OCI-LY7 (cell line): ENCODE measurements around the gene GIMAP6. TPM values are rescaled to one million over a fixed set of nuclear protein-coding genes. Genes with fewer than 3 reads are reported as not detected.
"Not testable (repeated sequence)": the region's sequence is repeated elsewhere in the genome, so short reads cannot be mapped to it uniquely, and the experiment has no call there.

Experiments used
- BruUV-seq: library from RNA; stranded (reverse); fragments of 400-500 nt; replicated peaks from 2 replicates; lab custom pipeline; 2021; lab: Mats Ljungman, UMichigan
- CTCF ChIA-PET: fragments of 300-600 bp; sonication (Branson Sonifier 250); formaldehyde crosslinking; loops from one replicate; lab custom pipeline; 2022; ENCODE audit warnings: antibody characterized with exemption; ENCODE audit not compliant: unreplicated experiment; lab: Charles Lee
- POLR2A ChIA-PET: fragments of 300-600 bp; sonication (Branson Sonifier 250); formaldehyde crosslinking; loops from one replicate; lab custom pipeline; 2022; ENCODE audit warnings: antibody characterized with exemption; lab: Charles Lee
- DNase-seq: peaks from one replicate; pipeline ENCODE4 v3.0.0-alpha.2; 2015; ENCODE audit warnings: low spot score
- H2AFZ ChIP-seq: fragments of 200-600 bp; sonication (generic), shearing (Covaris generic); 2 replicates; pipeline ENCODE4 v1.6.1; 2014; ENCODE audit warnings: mild to moderate bottlenecking, antibody characterized with exemption, low read length, moderate library complexity
- H3K27ac ChIP-seq: fragments of 200-600 bp; sonication (generic); 2 replicates; pipeline ENCODE4 v1.5.1; 2014; ENCODE audit warnings: mixed run types, low read depth, mild to moderate bottlenecking, moderate library complexity, low read length, inconsistent platforms; ENCODE audit not compliant: poor library complexity, severe bottlenecking
- H3K36me3 ChIP-seq: fragments of 200-600 bp; sonication (generic); 2 replicates; pipeline ENCODE4 v1.6.1; 2014; ENCODE audit warnings: mild to moderate bottlenecking, antibody characterized with exemption, low read length, moderate library complexity, mixed read lengths; ENCODE audit not compliant: insufficient read depth
- H3K4me1 ChIP-seq: fragments of 200-600 bp; sonication (generic); 2 replicates; pipeline ENCODE4 v1.5.1; 2014; ENCODE audit warnings: mild to moderate bottlenecking, low read length; ENCODE audit not compliant: insufficient read depth, poor library complexity, severe bottlenecking
- H3K4me2 ChIP-seq: fragments of 200-600 bp; sonication (generic); 2 replicates; pipeline ENCODE4 v1.6.1; 2014; ENCODE audit warnings: mild to moderate bottlenecking, low read length
- H3K4me3 ChIP-seq: fragments of 200-600 bp; sonication (generic); 2 replicates; pipeline ENCODE4 v1.5.1; 2014; ENCODE audit warnings: mild to moderate bottlenecking, low read depth, low read length; ENCODE audit not compliant: poor library complexity, severe bottlenecking
- H3K79me2 ChIP-seq: fragments of 200-600 bp; sonication (generic); 2 replicates; pipeline ENCODE4 v1.6.1; 2016; ENCODE audit warnings: low read depth, mild to moderate bottlenecking, low read length, moderate library complexity, mixed read lengths; ENCODE audit not compliant: insufficient read depth
- H3K9me2 ChIP-seq: fragments of 200-600 bp; sonication (generic); 2 replicates; pipeline ENCODE4 v1.6.1; 2016; ENCODE audit warnings: mild to moderate bottlenecking, low read length, mixed read lengths; ENCODE audit not compliant: insufficient read depth
- H3K9me3 ChIP-seq: fragments of 200-600 bp; sonication (generic); 2 replicates; pipeline ENCODE4 v1.6.1; 2014; ENCODE audit warnings: mild to moderate bottlenecking, mixed run types, low read length, mixed read lengths
- H4K20me1 ChIP-seq: fragments of 200-600 bp; sonication (generic); 2 replicates; pipeline ENCODE4 v1.6.1; 2014; ENCODE audit warnings: mild to moderate bottlenecking, antibody characterized with exemption, low read length, moderate library complexity, mixed read lengths; ENCODE audit not compliant: insufficient read depth
- EZH2phosphoT487 ChIP-seq: fragments of 200-600 bp; sonication (generic); IDR thresholded peaks from 2 replicates; pipeline ENCODE4 v1.6.1; 2018; ENCODE audit warnings: low read depth, borderline replicate concordance, mild to moderate bottlenecking, mixed run types, antibody characterized with exemption, low read length, moderate library complexity, mixed read lengths
- intact Hi-C: fragments of 100-400 bp; cut with micrococcal nuclease; formaldehyde crosslinking; loops from one replicate; pipeline ENCODE4 v1.10.0; 2022; ENCODE audit not compliant: unreplicated experiment
- total RNA-seq, 2 experiments: library from RNA; depleted of rRNA in 1 of 2; stranded (reverse); fragments of >200 nt in 1 of 2; shearing (Covaris generic) in 1 of 2; gene quantifications; 2 replicates each; pipeline ENCODE4 v1.2.3, GENCODE V29; 2014 to 2022
- TF ChIP-seq, protein P1 (sequence below): fragments of 200-600 bp; sonication (generic); conservative IDR thresholded peaks from 2 replicates; pipeline ENCODE4 v1.5.1; 2014; ENCODE audit warnings: mild to moderate bottlenecking, antibody characterized with exemption, low read length, moderate library complexity, mixed read lengths

GIMAP6 gene
- total RNA-seq, 2 experiments from 2014 or later, result not detected

DNA sequence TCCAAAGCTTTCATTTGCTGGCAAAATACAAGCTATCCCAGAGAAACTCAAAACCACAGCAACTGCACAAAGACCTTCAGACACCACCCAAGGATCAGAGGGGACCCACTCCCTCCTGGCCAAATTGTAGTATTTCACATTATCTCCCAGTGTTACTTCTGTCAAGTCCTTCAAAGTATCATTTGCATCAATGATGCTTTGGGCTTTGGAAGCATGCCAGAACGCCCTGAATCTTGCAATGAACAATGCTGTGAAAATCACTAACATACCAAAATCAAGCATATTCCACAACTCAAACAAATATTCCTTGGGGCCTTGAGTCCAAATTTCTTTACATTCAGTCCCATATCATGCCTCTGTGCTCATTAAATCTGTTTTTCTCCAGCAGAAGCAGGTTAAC, 17.8 kb downstream of the GIMAP6 start:
- H3K36me3 ChIP-seq, DNase-seq, H3K4me2 ChIP-seq, H3K9me2 ChIP-seq, intact Hi-C loops, POLR2A ChIA-PET, H3K9me3 ChIP-seq, H3K79me2 ChIP-seq, CTCF ChIA-PET, BruUV-seq, H3K27ac ChIP-seq, H2AFZ ChIP-seq, H4K20me1 ChIP-seq, H3K4me1 ChIP-seq, H3K4me3 ChIP-seq: not testable (repeated sequence)

GRCh38 chr7:150613880-150614279, 18.3 kb downstream of the GIMAP6 start:
- Histone ChIP-seq H3K27ac (no peak overlapping the region), H3K4me3 (no peak overlapping the region)

DNA sequence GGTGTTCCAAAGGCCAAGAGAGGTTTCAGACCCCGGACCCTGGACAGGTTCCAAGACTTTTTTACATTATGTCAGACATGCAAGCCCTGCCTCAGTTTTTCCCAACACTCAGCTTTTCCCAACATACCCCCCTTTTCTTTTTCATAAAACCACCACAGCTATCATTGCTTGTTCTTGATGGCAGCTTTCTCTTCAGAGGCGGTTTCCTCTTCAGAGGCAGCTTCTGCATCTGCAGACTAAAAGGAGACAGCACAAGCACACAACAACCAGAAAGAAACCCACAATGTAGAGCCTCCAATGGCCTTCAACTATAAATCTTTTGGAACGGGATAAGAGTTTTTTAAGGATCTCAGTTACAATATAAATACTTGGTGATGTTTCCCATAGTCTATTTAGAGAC, 19.3 kb downstream of the GIMAP6 start:
- Histone ChIP-seq H3K9me2 (no peaks in the 10 kb centered on the region), H3K4me3 (no peak overlapping the region), H3K36me3 (no peaks in the 10 kb centered on the region), H3K27ac (no peak overlapping the region), H2AFZ (no peak overlapping the region), H3K9me3 (no peaks in the 10 kb centered on the region), H3K4me2 (no peak overlapping the region), H3K4me1 (no peaks in the 10 kb centered on the region), H4K20me1 (no peaks in the 10 kb centered on the region), H3K79me2 (no peaks in the 10 kb centered on the region)
- no TSS peak for BruUV-seq
- ChIA-PET POLR2A (no interaction called here), CTCF (no interaction called here)
- no peak for TF ChIP-seq EZH2phosphoT487
- TF ChIP-seq, protein P1, sequence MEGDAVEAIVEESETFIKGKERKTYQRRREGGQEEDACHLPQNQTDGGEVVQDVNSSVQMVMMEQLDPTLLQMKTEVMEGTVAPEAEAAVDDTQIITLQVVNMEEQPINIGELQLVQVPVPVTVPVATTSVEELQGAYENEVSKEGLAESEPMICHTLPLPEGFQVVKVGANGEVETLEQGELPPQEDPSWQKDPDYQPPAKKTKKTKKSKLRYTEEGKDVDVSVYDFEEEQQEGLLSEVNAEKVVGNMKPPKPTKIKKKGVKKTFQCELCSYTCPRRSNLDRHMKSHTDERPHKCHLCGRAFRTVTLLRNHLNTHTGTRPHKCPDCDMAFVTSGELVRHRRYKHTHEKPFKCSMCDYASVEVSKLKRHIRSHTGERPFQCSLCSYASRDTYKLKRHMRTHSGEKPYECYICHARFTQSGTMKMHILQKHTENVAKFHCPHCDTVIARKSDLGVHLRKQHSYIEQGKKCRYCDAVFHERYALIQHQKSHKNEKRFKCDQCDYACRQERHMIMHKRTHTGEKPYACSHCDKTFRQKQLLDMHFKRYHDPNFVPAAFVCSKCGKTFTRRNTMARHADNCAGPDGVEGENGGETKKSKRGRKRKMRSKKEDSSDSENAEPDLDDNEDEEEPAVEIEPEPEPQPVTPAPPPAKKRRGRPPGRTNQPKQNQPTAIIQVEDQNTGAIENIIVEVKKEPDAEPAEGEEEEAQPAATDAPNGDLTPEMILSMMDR, result no peak
- no peak for DNase-seq
- intact Hi-C loops, result no loop called here

More at GRCh38 chr7:150613880-150614279, 18.3 kb downstream of the GIMAP6 start:
- intact Hi-C loops, result no loop called here
- no TSS peak for BruUV-seq
- no peaks in the 10 kb centered on the region for H3K9me3 ChIP-seq
- TF ChIP-seq, protein P1, result no peak
- no peak for TF ChIP-seq EZH2phosphoT487
- H3K79me2 ChIP-seq, result no peaks in the 10 kb centered on the region
- DNase-seq, result no peak
- no peaks in the 10 kb centered on the region for H3K4me1 ChIP-seq
- no peaks in the 10 kb centered on the region for H3K9me2 ChIP-seq
- ChIA-PET POLR2A (no interaction called here), CTCF (no interaction called here)
- no peaks in the 10 kb centered on the region for H3K36me3 ChIP-seq
- no peak overlapping the region for H3K4me2 ChIP-seq
- no peak overlapping the region for H2AFZ ChIP-seq
- no peaks in the 10 kb centered on the region for H4K20me1 ChIP-seq
